RPMI7951 (cell line): Measurements from ENCODE around the gene GLRA3. TPM values are rescaled to one million over a fixed set of nuclear protein-coding genes. Genes with fewer than 3 reads are reported as not detected.
A peak's percentile ranks its signal among the peaks of the same experiment; 100 is the strongest.
"Not testable (repeated sequence)": the region's sequence is repeated elsewhere in the genome, so short reads cannot be mapped to it uniquely, and the experiment has no call there.

ENCODE experiments used
- DNase-seq: peaks from one replicate; pipeline ENCODE4 v3.0.0-alpha.2; 2012; ENCODE audit warnings: low read depth
- total RNA-seq: library from RNA; depleted of rRNA; stranded (reverse); fragments of >200 nt; shearing (Covaris generic); gene quantifications from 2 replicates; pipeline ENCODE4 v1.2.3, GENCODE V29; 2014

GLRA3 gene
- total RNA-seq, 1 experiment from 2014 or later = not detected

DNA sequence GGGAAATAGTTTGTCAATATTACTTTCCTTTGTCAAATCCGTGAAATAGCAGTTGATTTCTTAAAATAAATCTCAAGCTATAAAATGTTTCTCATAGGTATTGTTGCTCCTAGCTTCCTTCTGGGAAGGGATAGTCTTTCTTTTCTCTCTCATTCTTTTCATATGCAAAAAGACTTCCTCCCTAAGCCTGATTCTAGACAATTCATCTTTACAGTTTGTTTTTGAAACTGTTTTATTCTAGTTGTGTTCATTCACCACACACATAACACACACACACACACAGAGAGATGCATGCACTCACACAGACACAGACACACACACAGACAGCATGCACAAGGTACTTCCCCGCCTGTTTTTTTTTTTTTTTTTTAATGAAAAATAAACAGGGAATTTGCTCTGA, 18.2 kb downstream of the GLRA3 start:
- DNase-seq = no peak

DNA sequence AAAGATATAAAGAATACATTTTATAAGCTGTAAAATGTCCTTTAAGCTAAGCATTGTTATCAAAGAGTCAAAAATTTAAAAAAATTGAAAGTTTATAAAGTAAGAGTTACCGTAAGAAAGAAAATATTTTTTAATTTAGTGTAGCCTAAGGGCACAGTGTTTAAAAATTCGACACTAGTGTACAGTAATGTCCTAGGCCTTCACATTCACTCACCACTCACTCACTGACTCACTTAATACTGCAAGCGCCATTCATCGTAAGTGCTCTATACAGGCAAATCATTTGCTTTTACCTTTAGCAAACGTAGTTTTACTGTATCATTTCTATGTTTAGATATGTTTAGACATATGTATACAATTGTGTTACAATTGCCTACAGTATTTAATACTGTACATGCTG, 20.2 kb downstream of the GLRA3 start:
- DNase-seq = no peak

DNA sequence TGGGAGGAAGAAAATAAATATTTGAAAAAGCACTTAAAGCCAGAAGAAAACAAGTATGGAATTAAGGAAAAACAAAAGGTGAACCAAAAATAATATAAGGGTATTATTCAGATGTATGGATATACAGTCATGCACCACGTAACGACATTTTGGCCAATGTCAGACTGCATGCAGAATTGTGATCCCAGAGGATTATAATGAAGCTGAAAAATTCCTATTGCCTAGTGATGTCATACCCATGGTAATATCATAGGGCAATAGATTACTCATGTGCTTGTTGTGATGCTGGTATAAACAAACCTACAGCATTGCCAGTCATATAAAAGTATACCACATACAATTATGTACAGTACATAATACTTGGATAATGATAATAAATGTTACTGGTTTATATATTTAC, 20.9 kb downstream of the GLRA3 start:
- DNase-seq = no peak

DNA sequence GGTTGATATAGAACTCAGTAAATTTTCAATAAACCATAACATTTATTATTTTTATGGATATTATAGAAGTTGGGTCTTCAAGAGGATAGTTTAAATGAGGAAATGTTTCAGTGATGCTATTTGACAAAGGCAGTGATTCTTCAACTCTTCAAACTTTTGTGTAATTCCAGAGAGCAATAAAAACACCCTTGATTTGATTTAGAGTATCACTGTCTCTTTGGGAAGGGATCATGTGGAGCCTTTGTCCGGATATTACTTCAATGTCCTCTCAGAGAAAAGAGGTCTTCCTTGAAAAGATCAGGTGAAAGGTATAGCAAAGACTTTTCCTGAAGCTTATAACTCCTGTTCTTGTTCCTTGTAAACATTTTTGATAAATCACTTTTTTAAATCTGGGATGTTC, 23.3 kb downstream of the GLRA3 start:
- DNase-seq = no peak

DNA sequence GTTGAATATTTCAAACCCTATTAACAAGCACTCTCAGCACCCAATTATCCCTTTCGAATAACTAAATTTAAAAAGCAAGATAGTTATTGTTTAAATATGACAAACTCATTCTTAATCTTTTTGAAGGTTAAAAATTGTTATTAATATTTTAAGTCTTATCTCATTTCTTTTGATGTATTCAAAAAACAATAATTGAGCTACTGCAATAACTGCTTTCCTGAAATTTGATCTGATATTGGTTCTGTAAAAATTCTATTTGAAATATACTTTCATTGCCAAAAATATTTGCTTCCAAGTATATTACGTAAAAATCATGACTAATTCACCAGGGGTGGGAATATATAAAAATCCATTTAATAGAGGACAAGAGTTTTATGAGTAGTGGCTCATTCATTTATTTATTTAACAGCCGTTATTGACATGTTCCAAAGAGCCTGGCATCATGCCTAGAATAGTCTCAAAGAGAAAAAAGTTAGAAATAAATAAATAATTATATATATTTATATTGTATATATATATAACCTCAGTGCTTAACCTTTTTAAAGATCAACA, 34.4 kb downstream of the GLRA3 start:
- DNase-seq = no peak

DNA sequence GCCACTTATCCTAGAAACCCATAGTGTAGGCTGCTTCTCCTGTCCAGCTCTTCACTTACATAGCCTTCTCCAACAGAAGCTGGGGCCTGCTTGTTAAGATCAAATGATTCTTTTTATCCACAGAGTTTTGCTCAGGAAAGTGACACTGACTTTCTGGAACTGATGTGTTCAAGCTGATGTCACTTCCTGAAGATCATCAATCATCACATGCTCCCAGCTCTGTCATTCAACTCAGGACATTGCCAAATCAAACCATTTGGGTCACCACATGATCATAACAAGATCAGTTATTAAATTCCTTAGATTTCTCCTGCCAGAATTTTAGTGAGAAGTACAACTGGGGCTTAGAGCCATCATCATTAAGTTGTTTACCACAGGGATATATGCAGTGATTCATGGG, 39.4 kb downstream of the GLRA3 start:
- DNase-seq = no peak

DNA sequence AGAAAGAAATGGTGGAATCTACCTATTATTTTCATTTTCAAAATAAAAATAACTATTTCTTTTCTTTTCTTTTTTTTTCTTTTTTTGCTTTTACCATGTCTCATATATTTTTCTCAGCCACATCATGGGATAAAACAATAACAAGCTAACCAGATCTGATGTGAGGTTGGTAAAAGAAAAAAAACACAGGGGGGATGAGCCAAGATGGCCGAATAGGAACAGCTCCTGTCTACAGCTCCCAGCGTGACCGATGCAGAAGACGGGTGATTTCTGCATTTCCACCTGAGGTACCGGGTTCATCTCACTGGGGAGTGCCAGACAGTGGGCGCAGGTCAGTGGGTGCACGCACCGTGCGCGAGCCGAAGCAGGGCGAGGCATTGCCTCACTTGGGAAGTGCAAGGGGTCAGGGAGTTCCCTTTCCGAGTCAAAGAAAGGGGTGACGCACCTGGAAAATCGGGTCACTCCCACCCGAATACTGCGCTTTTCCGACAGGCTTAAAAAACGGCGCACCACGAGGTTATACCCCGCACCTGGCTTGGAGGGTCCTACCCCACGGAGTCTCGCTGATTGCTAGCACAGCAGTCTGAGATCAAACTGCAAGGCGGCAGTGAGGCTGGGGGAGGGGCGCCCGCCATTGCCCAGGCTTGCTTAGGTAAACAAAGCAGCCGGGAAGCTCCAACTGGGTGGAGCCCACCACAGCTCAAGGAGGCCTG, 50.6 kb downstream of the GLRA3 start:
- not testable (repeated sequence) for DNase-seq

GRCh38 chr4:174775366-174775765, 53.7 kb downstream of the GLRA3 start:
- DNase-seq = no peak

GRCh38 chr4:174764105-174764729, 64.8 kb downstream of the GLRA3 start:
- peak; percentile 16 for DNase-seq

GRCh38 chr4:174763454-174764104, 65.5 kb downstream of the GLRA3 start:
- DNase-seq = no peak

DNA sequence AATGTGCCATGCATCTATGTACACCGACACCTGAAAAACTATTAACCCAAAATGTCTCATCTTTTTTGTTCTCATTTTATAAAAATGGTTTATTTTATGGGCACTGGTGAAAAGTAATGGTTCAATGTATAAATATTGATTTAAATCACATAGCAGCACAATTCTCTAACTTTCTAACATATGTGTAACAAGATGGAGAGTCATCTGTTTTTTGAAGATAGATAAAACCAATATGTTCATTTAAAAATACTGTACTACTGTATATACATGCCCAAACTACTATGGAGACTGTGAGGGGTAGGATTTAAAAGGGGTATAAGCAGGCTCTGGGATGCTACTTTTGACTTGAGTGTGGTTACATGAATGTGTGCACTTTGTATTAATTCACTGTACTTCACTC, 67.6 kb downstream of the GLRA3 start:
- no peak for DNase-seq

- no peak for DNase-seq
Observed at GRCh38 chr4:174757736-174758135, 71.3 kb downstream of the GLRA3 start.

GRCh38 chr4:174753021-174753420, 76.0 kb downstream of the GLRA3 start:
- no peak for DNase-seq

DNA sequence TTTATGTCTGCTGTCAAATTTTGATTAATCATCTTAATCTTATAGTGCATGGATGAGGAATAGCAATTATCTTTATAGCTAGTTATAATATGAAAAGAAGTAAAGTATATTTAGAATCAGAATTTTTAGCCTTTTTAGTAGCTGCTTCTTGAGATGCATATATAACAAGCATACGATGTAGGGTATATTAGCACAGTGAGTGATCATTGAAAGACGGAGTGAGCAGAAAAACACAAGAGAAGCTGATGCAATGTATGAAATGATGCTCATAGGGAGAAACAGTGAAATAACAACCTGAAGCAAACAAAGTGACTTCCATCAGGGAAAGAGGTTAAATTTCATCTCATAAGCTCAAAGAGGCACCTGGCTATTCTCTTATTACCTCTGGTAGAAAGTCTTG, 77.0 kb downstream of the GLRA3 start:
- no peak for DNase-seq

GRCh38 chr4:174749091-174749490, 80.0 kb downstream of the GLRA3 start:
- DNase-seq = no peak

DNA sequence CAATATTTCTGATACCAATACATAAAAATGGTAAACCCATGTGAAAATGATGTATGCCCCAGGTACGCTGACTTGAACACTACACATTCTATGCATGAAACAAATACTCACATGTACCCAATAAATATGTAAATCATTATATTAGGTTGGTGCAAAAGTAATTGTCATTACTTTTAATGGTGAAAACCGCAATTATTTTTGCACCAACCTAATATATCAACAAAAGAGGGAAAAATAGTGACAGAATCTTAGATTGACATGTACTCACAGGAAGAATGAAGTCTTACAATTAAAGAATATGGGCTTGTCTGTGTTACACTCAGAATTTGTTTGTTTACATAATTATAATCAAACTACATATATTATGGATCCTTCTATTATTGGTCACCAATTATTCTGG, 82.3 kb downstream of the GLRA3 start:
- DNase-seq = no peak

DNA sequence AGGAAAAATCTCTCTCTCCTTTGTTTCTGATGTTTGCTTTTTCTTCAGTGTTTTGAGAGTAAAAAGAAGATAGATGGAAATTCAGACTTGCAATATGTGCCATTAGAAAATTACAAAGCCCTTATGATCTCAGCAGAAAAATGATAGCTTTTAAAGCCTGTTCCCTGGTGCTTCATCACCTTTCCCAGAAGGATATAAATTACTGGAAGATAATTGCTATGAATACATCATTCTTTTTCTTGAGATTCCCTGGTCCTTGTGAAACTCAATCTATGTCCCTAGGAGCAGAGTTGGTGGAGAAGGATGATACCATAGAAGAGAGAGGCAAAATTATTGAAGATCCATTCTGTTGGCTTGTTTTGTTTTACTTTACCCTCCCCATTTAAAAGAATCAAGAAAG, 86.5 kb downstream of the GLRA3 start:
- DNase-seq = no peak

DNA sequence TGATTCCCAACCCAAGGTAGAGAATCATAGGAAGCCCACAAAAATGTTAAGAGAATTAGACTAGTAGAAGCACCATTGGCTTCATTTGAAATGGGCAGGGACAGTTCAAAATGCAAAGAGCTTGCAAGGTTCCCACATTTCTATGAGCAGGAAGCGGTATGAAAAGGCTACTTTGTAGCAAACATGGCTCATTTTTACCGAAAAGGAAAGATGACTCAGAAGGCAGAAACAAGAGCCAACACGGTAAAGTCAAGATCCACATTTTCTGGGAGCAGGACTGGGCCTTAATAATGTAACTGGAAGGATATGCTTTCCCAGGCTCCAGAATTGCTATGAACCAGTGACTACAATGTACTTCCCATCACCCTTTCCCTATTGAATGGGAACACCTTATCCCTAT, 89.5 kb downstream of the GLRA3 start:
- no peak for DNase-seq

DNA sequence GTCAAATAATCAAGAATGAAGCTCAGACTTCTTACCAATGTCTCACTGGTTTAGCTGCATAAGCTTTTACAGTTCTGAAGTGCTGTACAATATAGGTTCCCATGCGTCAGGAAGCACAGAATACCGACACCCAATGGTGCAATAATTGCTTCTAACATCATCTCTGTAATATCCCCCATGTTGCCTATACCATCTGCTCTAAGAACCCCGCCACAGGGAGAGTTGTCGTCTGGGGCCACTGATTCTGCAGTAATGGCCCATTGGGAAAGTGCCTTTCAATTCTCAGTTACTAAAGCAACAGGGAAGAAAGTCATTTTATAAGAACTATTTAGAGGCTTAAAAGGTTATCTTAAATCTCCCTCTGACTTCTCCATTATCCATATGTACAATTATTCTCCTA, 94.9 kb downstream of the GLRA3 start:
- no peak for DNase-seq

DNA sequence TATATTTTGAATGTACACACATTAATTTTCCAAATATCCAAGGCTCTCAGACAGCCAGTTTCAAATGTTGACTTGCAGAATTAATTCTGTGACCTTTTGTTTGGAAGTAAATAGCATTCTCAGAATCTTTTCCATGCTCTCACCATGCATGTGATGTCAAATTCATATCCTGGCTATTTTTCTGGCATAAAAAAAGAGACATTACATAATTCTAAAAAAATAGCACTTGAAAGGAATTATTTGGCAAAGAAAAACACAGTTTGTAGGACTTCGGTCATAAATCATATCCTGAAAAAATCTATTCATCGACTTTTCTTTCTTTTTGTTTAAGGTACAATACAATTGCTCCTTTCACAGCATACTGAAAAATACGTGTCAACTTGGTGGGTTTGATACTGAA, 111.2 kb downstream of the GLRA3 start:
- no peak for DNase-seq

DNA sequence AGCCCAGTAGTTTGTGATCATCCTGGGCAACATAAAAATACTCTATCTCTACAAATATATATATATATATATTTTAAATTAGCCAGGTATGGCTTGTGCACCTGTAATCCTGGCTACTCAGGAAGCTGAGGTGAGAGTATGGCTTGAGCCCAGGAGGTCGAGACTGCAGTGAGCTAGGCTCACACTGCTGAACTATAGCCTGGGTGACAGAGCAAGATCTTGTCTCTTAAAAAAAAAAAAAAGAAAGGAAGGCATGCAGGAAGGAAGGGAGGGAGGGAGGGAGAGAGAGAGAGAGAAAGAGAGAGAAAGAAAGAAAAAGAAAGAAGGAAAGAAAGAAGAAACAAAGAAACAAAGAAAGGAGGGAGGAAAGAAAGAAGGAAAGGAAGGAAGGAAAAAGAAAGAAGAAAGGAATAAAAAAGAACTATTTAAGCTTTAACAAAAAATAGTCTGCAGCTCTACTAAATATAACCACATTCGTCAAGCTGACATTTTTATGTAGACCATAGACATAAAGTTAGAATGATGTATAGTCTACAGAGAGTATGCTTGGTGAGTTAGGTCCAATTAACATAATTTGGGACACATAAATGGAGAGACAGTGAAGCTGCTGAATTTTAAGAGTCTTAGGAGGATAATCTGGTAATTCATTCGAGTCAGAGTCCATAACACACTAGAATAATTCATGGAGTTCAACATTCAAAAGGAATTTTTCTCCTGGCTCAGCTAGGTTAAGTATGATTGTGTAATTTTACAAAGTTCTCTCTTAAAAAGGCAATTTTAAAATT, 111.9 kb downstream of the GLRA3 start:
- no peak for DNase-seq
